ENCODE data around the gene MAB21L2. TPM values are rescaled to one million over a fixed set of nuclear protein-coding genes. Genes with fewer than 3 reads are reported as not detected.

The MAB21L2 gene
- total and polyA plus RNA-seq, 2 of the 13 experiments (the other 11 are each of a cell fraction or from before 2014, with no cell fraction given), result not detected

GRCh38 chr4:150598909-150599308, 17.0 kb downstream of the MAB21L2 start:
- Histone ChIP-seq H3K4me2 (ENCODE audit: low read depth, low read length) (no peak overlapping the region), H3K36me3 (replicated peaks in 1 of 2; ENCODE audit: control insufficient read depth in 1 of 2, insufficient read depth in 2 of 2, low read length in 2 of 2) (peaks cover 0 to 6% of the 10 kb centered on the region in 2 experiments; a peak in 2 of 5 replicates), H3K4me3 (replicated peaks in 1 of 3; ENCODE audit: insufficient read depth in 1 of 3, low read depth in 2 of 3, low read length in 3 of 3) (no peak overlapping the region), H3K27ac (ENCODE audit: extremely low read length, insufficient read depth, low read length) (no peak overlapping the region), H3K27me3 (ENCODE audit: control insufficient read depth in 1 of 2, insufficient read depth in 2 of 2, low read length in 2 of 2) (no peaks in the 10 kb centered on the region), H3K9ac (ENCODE audit: insufficient read depth, low read depth, low read length) (no peak overlapping the region), H3K9me3 (ENCODE audit: low read length) (no peaks in the 10 kb centered on the region), H3K4me1 (ENCODE audit: insufficient read depth, low read length) (no peaks in the 10 kb centered on the region), H2AFZ (ENCODE audit: low read length) (no peak overlapping the region), H4K20me1 (ENCODE audit: insufficient read depth, low read length) (no peaks in the 10 kb centered on the region), H3K79me2 (ENCODE audit: insufficient read depth, low read length) (no peaks in the 10 kb centered on the region)
- DNase-seq (ENCODE audit: low spot score), result no peak
- intact Hi-C loops (cut with micrococcal nuclease; ENCODE audit: unreplicated experiment) (no loop called here), in situ Hi-C loops (cut with HindIII; ENCODE audit: extremely low pct_ligation_motif_present, low pct_unique_long_range_greater_than_20kb) (no loop called here)
- no peak for ATAC-seq
- FAIRE-seq, result no peak
- TF ChIP-seq KAT8 (CRISPR knock-in tag; IDR thresholded peaks at IDR 0.05) (no peak), NAIF1 (CRISPR knock-in tag; IDR thresholded peaks at IDR 0.05; ENCODE audit: borderline replicate concordance) (no peak), ZMYM4 (CRISPR knock-in tag; IDR thresholded peaks at IDR 0.05) (no peak), HNRNPL (IDR thresholded peaks at IDR 0.05; ENCODE audit: low read depth, low read length) (no peak), ZNF124 (CRISPR knock-in tag; IDR thresholded peaks at IDR 0.05) (no peak), MAZ (IDR thresholded peaks at IDR 0.05; ENCODE audit: borderline replicate concordance, low read depth, low read length) (no peak), MAZ (CRISPR knock-in tag; IDR thresholded peaks at IDR 0.05; ENCODE audit: low read depth) (no peak), ZNF746 (CRISPR knock-in tag; IDR thresholded peaks at IDR 0.05) (no peak), ZNF367 (CRISPR knock-in tag; IDR thresholded peaks at IDR 0.05; ENCODE audit: borderline replicate concordance) (no peak), ZXDC (CRISPR knock-in tag; IDR thresholded peaks at IDR 0.05) (no peak), ZBTB39 (CRISPR knock-in tag; IDR thresholded peaks at IDR 0.05) (no peak), ZNF839 (CRISPR knock-in tag; IDR thresholded peaks at IDR 0.05; ENCODE audit: borderline replicate concordance) (no peak)
- POLR2A ChIA-PET, result no interaction called here
- BruUV-seq (replicated peaks), result no TSS peak
- CTCF ChIA-PET (ENCODE audit: low intra/inter-chr PET ratio, low total read pairs), result no interaction called here
- 96% methylated on average over 12 of the region's 12 CpGs for WGBS (ENCODE audit: low lambda C conversion rate)

Measured in HepG2 (cell line).